ENCODE results near the gene GP1BB.
A peak's percentile ranks its signal among the peaks of the same experiment; 100 is the strongest.

Gene GP1BB

GRCh38 chr22:19729507-19729906, 6.2 kb downstream of the GP1BB start:
- Histone ChIP-seq H3K27me3 (peaks cover 0 to 7% of the 10 kb centered on the region in 2 donors), H3K36me3 (no peaks in the 10 kb centered on the region), H3K27ac (no peak overlapping the region), H3K4me1 (peaks cover 0 to 9% (median 7%) of the 10 kb centered on the region in 4 donors), H3K9me3 (no peaks in the 10 kb centered on the region), H3K4me3 (no peak overlapping the region)
- intact Hi-C loops (cut with DNase I; ENCODE audit: low total_unique reads): loop anchor here (10.0 kb wide), 1 partner anchor 125 kb away; the partner anchor contains the start of genes GNB1L and RTL10
- TF ChIP-seq, protein P1, sequence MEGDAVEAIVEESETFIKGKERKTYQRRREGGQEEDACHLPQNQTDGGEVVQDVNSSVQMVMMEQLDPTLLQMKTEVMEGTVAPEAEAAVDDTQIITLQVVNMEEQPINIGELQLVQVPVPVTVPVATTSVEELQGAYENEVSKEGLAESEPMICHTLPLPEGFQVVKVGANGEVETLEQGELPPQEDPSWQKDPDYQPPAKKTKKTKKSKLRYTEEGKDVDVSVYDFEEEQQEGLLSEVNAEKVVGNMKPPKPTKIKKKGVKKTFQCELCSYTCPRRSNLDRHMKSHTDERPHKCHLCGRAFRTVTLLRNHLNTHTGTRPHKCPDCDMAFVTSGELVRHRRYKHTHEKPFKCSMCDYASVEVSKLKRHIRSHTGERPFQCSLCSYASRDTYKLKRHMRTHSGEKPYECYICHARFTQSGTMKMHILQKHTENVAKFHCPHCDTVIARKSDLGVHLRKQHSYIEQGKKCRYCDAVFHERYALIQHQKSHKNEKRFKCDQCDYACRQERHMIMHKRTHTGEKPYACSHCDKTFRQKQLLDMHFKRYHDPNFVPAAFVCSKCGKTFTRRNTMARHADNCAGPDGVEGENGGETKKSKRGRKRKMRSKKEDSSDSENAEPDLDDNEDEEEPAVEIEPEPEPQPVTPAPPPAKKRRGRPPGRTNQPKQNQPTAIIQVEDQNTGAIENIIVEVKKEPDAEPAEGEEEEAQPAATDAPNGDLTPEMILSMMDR (IDR thresholded peaks at IDR 0.05): no peak
- DNase-seq: no peak

- no peaks in the 10 kb centered on the region for H3K9me3 ChIP-seq
- no peak overlapping the region for H3K4me3 ChIP-seq
- H3K36me3 ChIP-seq: no peaks in the 10 kb centered on the region
- intact Hi-C loops (cut with DNase I; ENCODE audit: low total_unique reads): loop anchor here (2.0 kb wide), 1 partner anchor 179 kb away; no protein-coding TSS in a partner anchor
- no peak for DNase-seq
- peaks cover 0 to 7% of the 10 kb centered on the region in 2 donors for H3K27me3 ChIP-seq
- TF ChIP-seq, protein P1 (IDR thresholded peaks at IDR 0.05): no peak
- H3K4me1 ChIP-seq: peaks cover 0 to 9% (median 7%) of the 10 kb centered on the region in 4 donors
- no peak overlapping the region for H3K27ac ChIP-seq
Observed at GRCh38 chr22:19730198-19730597, 6.9 kb downstream of the GP1BB start.

DNA sequence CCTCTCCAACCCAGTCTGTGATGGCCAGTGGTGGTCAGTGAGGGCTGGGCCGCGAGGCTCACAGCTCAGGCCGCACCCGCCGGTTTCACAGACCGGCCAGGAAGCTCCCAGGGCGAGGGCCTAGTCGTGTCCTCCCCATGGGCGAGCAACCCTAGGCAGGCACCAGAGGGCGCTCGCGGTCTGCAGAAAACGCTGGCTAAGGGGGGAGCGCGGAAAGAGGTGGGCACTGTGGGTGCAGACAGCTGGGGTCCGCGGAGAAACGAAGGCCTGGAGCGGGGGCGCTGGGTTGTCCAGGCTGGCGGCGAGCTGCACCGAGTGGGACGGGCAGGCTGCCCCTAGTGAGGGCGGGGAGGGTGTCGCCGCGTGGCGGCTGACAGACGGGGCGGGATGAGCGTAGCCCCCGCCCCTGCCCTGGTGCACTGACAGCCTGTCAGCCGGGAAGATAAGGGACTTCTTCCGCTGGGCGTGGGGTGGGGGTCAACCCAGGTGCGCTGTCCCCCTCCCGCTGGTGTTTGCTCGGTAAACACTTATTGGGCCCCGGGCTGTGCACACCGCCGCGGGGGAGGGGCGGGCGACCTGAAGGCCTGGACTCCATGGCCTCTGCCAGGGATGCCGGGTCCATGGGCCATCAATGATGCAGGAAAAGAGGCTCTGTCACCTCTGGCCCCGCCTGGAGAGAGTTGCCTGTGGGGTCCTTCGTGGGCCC, 7.5 kb downstream of the GP1BB start:
- TF ChIP-seq, protein P1 (IDR thresholded peaks at IDR 0.05): peak; percentile 94 to 96
- H3K4me1 ChIP-seq: peaks cover 0 to 9% (median 7%) of the 10 kb centered on the region in 4 donors

GRCh38 chr22:19731361-19732135, 8.2 kb downstream of the GP1BB start:
- H3K36me3 ChIP-seq: no peaks in the 10 kb centered on the region
- H3K27ac ChIP-seq: no peak overlapping the region
- DNase-seq: no peak
- intact Hi-C loops (cut with DNase I; ENCODE audit: low total_unique reads): loop anchor here (2.0 kb wide), 1 partner anchor 177 kb away; no protein-coding TSS in a partner anchor
- H3K4me1 ChIP-seq: peaks cover 0 to 9% (median 7%) of the 10 kb centered on the region in 4 donors
- TF ChIP-seq, protein P1 (IDR thresholded peaks at IDR 0.05): no peak
- H3K4me3 ChIP-seq: no peak overlapping the region
- H3K9me3 ChIP-seq: no peaks in the 10 kb centered on the region
- peaks cover 0 to 10% of the 10 kb centered on the region in 2 donors for H3K27me3 ChIP-seq

More for the DNA sequence above, 7.5 kb downstream of the GP1BB start:
- peak overlapping the region; percentile 17 to 41 for H3K4me3 ChIP-seq
- H3K27me3 ChIP-seq: peaks cover 0 to 7% of the 10 kb centered on the region in 2 donors
- DNase-seq: peak; percentile 72 to 87
- H3K27ac ChIP-seq: no peak overlapping the region
- H3K9me3 ChIP-seq: no peaks in the 10 kb centered on the region
- no peaks in the 10 kb centered on the region for H3K36me3 ChIP-seq
- intact Hi-C loops (cut with DNase I; ENCODE audit: low total_unique reads): loop anchor here (2.0 kb wide), 1 partner anchor 178 kb away; no protein-coding TSS in a partner anchor

DNA sequence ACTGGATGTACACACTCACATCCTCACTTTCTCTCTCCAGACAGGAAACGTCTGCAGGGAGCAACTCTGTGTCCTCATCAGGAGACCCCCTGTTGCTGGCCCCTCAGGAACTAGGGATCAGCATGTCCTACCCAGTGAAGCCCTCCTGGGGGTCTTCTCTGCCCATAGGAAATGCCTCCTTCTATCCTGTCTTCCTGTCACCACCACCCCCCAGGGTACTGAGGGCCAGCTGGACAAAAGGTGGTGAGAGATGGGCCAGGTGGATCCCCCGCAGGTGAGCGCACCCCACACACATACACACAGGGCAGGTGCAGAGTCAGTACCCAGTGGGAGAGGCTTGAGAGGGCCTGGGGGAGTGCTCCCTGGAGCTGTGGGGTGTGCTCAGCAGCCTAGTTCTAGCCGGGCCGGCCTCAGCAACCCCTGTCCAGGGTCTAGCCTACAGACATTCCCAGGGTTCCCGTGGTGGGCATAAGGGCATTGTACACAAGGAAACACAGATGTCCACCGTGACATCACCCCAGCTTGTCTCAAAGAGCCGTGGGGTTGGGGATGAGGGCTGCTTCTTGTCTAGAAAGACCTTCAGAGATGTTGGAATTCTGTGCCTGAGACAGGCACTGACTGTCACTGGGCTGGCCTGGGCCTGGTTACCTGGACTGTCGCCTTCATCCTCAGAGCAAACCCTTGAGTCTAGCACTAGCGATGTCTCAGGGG, 9.2 kb downstream of the GP1BB start:
- no peak overlapping the region for H3K27ac ChIP-seq

More for the DNA sequence above, 9.2 kb downstream of the GP1BB start:
- H3K4me1 ChIP-seq: peaks cover 0 to 9% (median 7%) of the 10 kb centered on the region in 4 donors
- H3K9me3 ChIP-seq: no peaks in the 10 kb centered on the region
- H3K4me3 ChIP-seq: no peak overlapping the region
- intact Hi-C loops (cut with DNase I; ENCODE audit: low total_unique reads): no loop called here
- TF ChIP-seq, protein P1 (IDR thresholded peaks at IDR 0.05): no peak
- DNase-seq: no peak
- peaks cover 0 to 16% of the 10 kb centered on the region in 2 donors for H3K27me3 ChIP-seq
- H3K36me3 ChIP-seq: no peaks in the 10 kb centered on the region
